HG02840 (cell line): ENCODE measurements around the gene MYL5.
"Not testable (repeated sequence)": the region's sequence is repeated elsewhere in the genome, so short reads cannot be mapped to it uniquely, and the experiment has no call there.

ENCODE experiments used
- ATAC-seq: cut with Tn5 transposase; IDR thresholded peaks from one replicate; pipeline ENCODE4 v1.9.1; 2021; ENCODE audit warnings: mild to moderate bottlenecking, moderate library complexity, moderate number of reproducible peaks; ENCODE audit not compliant: unreplicated experiment, low FRiP score

MYL5 gene

DNA sequence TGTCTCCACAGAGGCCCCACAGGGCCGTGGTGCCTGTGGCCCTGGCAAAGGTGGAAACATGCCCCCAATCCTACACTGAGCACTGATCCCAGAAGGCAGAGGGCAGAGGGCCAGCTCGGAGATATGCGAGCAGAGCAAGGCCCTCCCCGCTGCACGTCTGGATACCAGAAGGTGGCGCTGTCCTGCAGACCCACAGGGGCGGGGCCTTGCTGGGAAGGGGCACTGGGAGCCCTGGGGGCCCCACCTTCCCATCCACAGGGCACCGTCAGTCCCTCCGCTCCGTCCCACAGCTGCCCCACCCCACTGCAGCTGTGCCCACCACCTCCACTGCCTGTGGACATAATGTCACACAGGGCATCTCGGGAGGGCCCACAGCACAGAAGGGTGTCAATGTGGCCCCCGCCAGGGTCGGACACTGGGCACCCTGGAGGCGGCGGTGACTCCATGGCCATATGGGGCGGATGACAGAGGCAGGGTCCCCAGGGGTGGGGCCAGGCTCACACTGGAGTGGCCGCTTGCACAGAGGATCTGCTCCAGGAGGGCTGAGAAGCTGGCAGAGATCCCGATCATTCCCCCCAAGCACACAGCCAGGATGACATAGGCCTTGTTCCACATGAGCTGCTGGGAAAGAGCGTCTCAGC is 9.8 kb downstream of the MYL5 start:
- ATAC-seq = no peak

DNA sequence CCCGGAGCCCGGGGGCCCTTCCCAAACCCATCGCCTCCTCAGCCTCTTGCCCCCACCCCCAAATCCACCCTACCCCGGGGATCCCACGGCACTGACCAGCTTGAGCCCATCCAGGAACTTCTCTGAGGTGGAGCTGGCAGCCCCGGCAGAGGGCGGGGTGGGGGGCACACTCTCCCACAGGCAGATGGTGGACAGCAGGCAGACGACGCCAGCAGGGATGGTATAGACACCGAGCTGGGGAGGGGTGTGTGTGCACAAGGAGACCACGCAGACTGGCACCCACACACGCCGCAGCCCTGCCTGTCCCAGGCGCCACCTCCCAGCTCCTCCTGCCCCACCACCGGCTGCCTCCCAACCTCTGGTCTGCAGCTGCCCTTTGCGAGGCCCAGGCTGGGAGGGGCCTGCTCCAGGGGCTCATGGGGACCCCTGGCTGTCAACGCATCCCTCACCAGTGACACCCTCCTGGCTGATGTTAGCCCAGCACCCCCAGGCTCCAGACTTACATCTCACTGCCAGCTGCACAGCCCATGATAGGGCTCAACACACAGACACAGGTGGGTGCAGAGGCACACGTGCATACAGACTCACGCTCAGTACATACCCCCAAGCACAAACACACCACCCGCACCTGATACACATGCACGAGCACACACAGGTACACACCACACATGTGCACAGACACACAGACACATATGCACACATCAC is 10.4 kb downstream of the MYL5 start:
- ATAC-seq = no peak

DNA sequence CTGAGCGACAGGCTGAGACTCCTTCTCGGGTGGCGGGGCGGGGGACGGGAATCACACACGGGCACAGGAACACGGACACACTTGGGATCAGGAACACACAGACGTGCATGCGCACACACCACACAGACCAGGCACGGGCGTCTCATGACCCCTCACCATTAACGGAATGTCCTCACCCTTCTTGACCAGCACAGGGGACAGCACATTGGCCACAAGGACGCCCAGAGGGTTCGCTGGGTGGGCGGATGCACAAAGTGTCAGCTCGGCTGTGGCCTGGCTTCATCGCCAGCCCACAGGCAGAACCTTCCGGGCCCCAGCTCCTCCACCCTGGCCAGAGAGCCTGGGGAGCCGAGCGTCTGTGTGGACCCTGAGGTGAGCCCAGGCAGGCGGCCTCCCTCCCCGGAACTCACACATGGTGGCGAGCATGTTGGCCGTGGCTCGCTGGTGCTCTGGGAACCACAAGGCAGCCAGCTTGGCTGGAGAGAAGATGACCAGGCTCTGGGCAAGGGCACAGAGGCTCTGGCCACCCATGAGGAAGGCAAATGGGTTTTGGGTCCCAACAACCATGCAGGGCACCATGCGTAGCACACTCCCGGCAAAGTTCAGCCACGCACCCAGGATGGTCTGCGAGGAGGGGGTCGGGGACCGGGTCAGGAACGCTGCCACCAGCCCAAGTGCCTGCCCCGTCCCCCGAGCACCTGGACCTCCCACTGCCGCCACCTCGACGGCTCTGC is 11.5 kb downstream of the MYL5 start:
- no peak for ATAC-seq

DNA sequence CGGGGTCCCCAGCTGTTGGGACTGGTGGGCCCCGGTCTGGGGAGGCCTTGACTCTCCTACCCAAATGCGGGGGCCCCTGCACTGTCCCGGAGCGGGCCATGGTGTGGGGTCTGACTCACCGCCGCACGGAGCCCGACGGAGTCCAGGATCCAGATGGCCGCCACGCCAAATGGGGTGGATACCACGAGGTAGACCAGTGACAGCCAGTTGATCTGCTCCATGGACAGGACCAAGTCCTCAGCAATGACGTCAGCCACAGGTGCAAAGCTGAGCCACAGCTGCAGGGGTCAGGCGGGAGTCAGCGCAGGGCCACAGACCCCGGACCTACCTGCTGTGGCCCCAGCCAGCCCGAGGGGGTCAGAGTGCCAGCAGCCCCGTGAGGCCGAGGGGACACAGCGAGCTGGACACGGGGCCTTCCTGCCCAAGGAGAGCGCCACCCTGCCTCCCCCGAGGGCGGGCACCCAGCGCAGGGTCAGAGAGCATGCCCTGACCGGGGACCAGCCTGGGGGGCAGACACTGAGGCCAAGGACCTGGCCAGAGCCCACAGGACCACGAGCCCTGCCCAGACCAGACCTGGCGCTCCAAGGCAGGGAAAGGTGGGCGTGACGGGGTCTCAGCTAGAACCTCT is 12.2 kb downstream of the MYL5 start:
- ATAC-seq = no peak

DNA sequence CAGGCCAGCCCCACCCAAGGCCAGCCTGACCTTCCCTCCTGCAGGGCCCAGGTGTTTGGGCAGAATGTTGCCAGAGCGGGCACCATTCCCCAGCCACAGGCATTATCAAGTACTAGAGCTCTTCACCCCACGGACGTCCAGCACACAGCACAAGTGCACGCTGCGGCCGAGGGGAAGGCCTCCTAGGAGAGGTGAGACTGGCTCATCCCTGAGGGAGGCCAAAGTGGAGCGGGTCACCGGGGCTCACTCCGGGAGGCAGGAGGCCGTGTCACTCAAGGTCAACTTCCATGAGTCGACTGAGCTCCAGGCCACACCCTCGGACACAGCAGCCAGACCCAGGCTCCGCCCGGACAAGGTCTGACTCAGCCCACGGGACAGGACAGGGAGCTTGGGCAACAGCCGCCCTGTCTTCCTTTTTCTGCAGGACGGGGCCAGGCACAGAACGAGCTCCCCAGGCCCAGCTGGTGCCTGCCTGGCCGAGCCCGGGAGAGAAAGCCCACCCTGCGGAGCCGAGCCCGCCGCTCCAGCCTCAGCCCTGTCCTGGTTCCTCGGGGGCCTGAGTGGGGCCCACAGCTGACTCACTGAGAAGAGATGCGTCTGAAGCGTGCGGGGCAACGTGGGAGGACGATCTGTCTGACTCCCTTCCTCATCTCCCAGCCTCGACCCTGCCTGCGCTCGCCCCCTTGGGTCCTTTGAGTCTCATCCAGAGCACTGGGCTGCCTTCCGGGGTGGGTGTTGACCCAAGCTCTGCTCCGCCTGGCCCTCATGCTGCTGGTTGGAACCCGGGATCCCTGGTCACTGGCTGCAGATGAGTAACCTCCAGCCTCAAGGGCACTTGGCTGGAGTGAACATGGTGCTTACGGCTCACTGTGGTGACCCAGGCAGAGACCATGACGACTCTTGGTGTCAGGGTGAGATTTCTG is 13.0 kb downstream of the MYL5 start:
- no peak for ATAC-seq

DNA sequence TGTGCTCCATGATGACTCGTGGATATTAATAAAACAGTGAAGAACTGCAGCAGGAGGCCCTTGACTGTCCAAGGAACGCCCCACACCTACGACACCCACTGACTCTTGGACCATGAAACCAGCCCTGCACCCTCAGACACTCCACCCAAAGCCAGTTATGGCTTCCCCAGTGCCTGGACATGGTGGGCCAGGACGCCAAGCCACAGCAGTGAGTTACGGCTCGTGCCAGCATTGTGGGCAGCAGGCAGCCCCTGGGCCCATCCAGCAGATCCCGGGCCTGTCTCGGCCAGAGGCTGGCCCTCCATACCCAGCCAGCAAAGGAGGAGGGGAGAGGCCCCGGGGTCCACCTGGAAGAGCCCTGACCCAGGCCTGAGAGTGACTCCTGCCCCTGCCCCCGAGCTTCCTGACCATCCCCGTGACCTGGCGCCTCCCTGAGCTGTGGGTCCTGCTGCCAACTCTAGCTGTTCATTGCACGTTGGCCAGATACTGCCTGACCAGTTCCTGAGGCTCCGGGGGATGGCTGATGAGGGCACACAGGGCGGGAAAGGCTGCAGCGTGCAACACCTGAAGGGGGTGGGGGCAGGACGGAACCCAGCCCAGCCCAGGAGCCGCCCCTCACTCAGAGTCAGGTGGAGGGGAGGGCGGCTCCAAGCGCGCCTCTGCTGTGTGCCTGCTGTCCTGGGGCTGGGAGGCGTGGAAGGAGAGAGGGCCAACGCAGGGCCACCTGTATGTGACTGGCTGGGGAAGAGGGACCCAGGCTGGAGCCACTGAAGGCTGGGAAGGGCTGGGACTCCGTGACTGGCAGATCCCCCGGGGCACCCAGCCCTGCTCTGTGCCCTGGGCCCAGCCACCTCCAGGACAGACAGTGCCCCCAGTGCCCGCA is 13.9 kb downstream of the MYL5 start:
- no peak for ATAC-seq

DNA sequence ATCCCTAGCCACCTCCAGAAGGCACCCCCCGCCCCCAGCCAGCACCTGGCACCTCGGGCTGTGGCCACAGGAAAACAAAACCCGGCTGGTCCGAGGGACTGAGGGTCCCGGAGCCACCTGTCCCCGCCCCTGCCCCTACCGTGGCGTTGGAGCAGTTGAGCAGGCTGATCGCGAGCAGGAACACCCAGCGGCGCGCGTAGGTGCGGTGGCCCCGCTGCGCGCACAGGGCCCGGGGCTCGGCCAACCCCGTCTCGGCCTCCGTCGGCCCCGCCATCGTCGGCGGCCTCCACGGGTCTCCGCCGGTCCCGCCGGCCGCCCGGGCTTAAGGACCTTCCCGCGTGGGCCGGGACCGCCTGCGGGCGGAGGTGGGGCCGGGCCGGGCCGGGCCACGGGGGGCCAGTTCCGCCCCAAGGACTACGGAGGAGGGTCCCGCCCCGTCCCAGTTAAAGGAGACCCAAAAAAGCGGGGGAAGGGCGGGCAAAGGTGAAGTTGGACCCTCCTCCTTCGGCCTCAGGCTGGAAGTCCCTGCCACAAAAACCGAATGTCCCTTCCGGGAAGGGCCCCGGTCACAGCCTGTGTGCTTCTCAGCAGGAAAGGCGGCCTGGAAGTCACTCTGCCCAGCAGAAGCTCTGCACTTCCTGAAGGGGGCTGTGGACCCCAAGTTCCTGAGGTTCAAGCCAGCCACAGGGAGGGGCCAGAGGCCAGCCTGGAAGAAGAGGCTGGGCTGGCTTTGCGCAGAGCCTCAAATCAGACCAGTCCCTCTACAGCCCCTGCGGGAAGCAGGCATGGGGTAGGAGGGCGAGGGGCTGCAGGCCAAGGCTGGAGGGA is 14.7 kb downstream of the MYL5 start, which contains the start of gene SLC49A3:
Gene SLC49A3 (minus strand): TSS at position 298 of the 828 bp plus-strand sequence. CDS start 24 bp downstream, at position 274.
- ATAC-seq = no peak

DNA sequence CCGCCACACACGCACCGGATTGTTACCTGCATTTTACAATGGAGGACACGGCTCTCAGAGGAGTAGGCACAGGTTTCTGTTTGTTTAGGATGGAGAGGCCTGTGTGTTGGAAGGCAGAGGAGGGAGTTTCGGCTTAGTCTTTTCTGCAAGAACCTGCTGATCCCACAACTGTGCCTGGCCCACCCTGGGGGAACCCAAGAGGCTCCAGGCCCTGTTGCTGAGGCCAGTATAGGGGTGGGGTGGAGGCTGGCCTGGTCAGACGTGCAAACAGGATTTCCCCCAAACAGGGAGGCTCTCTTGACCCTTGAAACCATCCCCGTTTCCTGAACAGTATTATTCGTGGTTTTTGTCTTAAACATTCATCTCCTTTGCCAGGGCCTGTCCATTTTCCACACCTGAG is 15.4 kb downstream of the MYL5 start:
- ATAC-seq = no peak

DNA sequence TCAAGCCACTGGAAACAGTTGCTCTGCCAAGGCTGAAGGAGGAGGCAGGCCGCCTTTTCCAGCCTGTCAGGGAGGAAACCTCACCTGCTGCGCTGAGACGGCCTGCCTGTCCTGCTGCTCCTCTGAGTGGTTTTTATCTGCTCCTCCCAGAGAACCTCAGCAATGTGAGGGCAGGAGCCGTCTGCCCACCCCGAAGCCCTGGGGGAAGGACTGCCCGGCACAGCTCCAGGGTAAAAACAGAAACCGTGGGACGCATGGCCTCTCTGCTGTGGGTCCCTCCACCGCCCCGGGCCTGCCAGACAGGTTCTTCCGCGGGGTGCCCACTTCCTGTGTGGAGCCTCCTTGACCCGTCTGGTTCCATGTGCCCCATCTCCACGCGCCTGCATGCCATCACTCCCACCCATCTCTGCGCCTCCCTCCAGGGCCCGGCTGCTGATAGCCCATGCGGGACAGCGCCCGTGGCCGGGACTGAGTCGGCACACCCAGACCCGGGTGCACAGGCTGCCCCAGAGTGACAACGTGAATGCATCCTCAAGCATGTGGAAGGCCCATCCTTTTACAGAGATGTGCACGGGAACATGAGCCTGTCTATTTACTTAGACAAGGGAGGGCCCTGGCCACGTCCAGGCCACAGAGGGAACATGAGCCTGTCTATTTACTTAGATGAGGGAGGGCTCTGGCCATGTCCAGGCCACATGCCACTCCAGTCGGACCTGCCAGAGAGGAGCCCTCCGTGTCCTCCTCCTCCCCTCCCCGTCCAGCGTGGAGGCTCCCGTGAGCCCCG is 18.6 kb downstream of the MYL5 start:
- no peak for ATAC-seq

DNA sequence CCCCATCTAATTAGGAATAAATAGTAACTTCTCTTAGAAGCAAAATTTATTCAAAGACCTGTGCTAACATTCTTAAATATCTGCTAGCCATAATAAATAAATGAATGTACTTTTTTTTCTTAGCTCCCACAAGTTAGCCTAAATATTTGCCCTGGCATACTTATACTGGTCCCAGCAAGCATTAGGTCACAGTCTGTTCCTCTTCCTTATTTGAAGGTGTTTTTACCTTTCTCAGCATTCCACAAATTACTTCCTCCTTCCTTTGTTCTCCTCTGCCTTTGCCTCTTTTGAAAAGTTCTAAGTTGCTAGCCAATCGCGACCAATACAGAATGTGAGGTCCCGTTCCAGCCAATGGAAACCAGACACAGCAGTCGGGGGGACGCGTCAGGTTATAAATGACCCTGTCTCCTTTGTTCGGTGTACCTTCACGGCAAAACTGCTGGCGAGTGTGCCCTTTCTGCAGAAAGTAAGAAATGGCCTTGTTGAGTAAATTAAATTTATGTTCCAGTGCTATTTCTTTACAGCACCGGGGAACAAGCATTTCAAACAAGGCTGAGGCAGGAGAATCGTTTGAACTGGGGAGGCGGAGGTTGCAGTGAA is 20.1 kb downstream of the MYL5 start:
- not testable (repeated sequence) for ATAC-seq

DNA sequence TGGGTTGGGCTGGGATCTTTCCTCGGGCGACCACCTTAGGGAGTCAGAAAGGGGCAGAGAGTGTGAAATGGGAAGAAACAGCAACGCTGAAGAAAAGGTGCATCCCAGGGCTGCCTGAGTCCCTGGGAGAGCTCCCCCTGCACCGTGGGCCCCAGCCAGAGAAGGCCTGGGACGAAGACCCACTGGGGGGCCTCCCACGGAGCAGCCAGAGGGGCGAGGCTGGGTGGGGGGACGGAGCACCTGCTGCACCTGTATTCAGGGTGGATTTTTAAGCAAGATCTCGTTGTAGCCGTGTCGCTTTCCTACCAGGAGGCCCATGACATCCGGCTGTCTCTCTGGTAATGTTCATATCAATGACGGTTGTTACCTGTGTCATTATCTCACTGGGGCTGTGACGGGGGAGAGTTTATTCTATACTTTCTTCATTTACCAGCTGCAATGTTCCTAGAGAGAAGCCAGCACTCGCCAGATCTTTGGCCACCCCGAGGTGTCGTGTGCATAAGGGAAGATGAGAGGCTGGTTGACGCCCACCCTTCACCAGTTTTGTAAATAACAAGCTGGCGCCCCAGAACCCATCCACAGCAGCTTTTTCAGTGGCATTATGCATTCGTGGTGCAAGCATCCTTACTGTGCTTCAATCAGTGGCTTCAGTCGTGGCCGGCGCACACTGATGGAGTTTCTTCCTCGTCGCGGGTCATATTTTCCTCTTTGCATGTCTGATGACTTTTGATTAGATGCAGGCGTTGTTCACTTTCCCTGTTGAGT is 25.7 kb downstream of the MYL5 start:
- no peak for ATAC-seq

DNA sequence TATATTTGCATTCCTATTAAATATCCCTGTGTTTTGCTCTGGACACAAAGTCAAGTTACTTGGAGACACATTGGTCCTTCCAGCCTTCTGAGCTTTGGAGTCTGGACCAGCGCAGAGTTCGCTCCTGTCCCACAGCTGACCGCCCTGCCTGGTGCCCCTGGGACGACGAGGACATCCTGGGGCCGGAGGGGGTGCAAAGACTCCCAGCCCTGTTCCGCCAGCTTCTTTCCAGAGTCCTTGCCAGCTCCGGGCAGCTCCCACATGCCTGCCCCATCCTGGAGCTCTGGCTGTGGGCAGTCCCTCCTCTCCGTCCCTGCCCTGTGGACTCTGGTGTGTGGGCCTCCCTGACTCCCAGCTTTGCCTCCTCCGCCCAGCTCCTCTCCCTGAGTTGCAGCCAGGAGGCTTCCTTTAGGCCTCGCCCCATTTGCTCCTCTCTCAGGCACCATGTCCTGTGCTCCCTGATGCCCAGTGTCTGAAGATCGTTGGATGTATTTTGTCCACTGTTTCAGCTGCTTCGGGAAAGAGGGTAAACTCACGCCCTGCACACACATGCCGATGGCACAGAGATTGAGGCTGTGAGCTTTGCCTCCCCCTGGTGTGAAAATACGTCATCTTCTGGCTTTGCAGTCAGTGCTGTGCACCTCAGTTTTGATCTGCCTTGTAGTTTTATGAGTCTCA is 26.4 kb downstream of the MYL5 start:
- ATAC-seq = no peak

DNA sequence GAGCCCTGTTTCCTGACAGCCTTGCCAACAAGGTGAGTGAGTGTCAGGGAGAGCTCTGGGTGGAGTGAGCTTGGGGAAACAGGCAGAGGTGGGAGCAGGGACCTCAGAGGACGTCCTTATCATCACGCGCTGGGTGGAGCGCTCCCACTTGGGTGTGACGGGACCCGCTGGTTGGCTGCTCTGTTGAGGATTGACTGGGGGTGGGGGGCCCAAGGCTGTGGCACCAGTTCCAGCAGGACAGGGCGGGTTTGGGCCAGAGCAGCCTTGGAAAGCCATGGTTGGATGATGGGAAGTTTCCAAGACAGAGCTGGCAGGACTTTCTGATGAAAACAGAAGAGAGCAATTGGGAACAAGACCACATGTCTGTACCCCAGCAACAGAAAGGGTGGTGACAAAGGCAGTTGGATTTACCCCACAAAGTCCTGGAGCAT is 28.3 kb downstream of the MYL5 start:
- no peak for ATAC-seq

DNA sequence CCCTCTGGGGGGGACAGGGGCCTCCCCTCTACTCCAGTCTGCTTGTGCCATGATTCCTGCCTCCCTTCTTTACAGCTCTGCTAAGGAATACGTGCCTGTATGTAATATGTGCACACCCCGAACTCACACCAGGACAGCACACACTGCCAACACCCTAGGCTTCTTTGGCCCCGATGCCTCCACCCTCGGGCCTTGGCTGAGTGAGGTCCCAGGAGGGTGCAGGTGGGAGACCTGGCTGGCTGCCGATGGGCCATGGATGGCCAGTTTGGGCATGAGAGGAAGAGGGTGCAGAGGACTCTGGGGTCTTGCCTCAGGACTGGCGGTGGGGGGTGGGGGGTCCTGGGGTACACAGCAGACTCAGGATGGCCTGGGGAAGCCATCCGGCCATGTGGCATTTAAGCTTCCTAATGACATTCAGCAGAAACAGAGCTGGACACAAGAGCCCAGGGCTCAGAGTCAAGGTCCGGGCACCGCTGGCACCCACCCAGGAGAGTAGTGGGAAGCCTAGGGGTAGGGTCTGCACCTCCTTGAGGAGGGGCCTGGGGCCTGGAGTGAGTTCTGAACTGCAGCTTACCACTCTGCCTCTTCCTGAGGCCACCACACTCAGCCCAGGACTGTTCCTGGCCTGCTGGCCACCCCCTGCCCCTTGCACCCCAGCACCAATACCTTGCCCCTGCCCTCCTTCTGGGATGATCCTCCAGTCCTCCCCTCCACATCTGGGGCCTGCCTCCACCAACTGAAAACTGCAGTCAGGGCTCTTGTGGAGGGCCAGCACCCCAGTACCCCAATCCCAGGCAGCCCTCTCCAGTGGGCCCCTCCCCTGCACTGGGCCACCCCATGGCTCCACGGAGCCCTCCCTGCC is 29.2 kb downstream of the MYL5 start:
- no peak for ATAC-seq
